Transverse colon (tissue), 1 donor: Measurements from ENCODE around the gene ZRANB3.

Experiments
- EP300 ChIP-seq: sonication (generic); formaldehyde crosslinking; IDR thresholded peaks from one replicate; pipeline ENCODE4 v1.6.1; 2017; ENCODE audit warnings: antibody characterized with exemption, low read depth
- POLR2A ChIP-seq: fragments of 450-650 bp; IDR thresholded peaks from one replicate; pipeline ENCODE4 v1.6.1; 2016; ENCODE audit warnings: antibody characterized with exemption, mild to moderate bottlenecking, moderate library complexity

DNA sequence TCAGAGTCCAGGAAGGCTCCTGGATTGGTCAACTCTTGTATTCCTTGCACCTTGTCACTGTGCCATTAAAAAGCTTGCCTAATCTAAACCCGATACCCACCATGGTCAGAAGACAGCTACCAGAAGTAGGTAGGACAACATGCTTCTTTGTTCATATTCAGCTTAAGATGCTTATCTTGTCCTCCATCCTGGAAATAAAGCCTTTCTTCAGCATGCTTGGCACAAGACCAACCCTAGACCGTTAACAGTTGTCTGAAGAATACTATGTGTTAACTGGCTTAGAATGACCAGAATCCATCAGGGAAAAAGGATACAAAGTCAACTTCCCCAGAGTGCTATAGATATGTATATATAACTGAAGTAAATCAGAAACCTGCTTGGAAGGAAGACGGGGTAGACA is 193.9 kb downstream of the ZRANB3 start:
- TF ChIP-seq POLR2A, result no peak
- no peak for TF ChIP-seq EP300
